GM15510 (cell line): Measurements from ENCODE around the gene GPRC5B.

Experiments
- POLR2A ChIP-seq: IDR thresholded peaks from 3 replicates; pipeline ENCODE4 v1.6.1; 2011; ENCODE audit warnings: borderline replicate concordance; ENCODE audit not compliant: insufficient read length; ENCODE audit errors: extremely low read depth

Gene GPRC5B

GRCh38 chr16:19851476-19851875, 33.2 kb downstream of the GPRC5B start:
- no peak for TF ChIP-seq POLR2A

DNA sequence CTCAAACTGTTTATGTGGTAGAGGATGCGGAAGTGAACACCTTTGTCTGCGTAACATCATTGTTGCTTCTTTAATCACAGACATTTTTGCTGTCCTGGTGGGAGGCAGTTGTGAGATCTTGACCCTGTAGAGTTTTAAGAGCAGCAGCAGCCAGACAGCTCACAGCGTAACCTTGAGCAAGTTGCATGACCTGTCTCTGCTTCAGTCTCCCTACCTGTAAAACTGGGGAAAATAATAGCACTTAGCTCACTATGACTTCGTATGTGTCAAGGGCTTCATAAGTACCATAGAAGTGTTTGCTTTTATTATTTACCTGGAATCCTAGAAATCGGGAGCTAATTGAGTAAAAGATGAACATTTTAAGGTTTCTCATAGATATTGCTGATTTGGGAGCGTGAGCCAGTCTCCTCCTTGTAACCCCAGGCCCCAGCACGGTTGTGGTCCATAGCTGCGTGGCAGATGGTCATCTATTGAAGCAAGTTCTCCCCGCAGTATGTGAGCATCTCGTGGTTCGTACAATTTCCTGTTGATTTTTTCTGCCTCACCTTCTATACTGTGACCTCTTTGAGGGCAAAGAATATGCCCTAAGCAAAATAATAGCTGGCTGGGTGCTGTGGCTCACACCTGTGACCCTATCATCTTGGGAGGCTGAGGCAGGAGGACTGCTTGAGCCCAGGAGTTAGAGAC, 34.4 kb downstream of the GPRC5B start:
- TF ChIP-seq POLR2A, result no peak

DNA sequence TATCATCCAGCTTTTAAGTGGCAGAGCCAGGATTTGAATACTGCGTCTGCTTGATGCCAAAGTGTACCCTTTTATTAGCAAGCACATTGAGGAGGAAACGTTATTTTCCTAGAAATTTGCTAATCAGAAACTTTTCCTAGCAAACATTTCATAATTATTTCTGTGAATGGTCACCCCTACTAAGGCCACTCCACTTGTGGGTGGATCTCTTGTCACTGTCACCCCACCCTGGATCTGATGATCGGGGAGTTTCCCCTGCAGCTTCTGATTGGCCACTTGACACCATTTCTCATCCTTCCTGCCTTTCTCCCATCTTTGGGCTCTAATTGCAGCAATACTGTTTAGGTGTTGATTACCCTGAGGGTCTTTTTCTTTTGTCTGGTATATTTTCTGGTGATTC, 35.9 kb downstream of the GPRC5B start:
- no peak for TF ChIP-seq POLR2A

GRCh38 chr16:19846436-19846835, 38.2 kb downstream of the GPRC5B start:
- no peak for TF ChIP-seq POLR2A

- TF ChIP-seq POLR2A, result no peak
Measured at GRCh38 chr16:19844945-19845641, 39.6 kb downstream of the GPRC5B start.

DNA sequence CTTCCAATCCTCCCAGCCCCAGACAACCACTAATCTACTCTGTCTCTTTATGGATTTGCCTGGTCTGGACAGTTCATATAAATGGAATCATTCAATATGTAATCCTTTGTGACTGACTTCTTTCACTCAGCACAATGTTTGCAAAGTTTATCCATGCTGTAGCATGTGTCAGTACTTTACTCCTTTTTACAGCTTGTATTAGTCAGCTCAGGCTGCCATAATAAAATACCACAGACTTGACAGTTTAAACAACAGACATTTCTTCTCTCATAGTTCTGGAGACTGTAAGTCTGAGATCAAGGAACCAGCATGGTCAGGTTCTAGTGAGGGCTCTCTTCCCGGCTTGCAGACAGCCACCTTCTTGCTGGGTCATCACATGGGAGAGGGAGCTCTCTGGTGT, 41.3 kb downstream of the GPRC5B start:
- TF ChIP-seq POLR2A, result no peak

DNA sequence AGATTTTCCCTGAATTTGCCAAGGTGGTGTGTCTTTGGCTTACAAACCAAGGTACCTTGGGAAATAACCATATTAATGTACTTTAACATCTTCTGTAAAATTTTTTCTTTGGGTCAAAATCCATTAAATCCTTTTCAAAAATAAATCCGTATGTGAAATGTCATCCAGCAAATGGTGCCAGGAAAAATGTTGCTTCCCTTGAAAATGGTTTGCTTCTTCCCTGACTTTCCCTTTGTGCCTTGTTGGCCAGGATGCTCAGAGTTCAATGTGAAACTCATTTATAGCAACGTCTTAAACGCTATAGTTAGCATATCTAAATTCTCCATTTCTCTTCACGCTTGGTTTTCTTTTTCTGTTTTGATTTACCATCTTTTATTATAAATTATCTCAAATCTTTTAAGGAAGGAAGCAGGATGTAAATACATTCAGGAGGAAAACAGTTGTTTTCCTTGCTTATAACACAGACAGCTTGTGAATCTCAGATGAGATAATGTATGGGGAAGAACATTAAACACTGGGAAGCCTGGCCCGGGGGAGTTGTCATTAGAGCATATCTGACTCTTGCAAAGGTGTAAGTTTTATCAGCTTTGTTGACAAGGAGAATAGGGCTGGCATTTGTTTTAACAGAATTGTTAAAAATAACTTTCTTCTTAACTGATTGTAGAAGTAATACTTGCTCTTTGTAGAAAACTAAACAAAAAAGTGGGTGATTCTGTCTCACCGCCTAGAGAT, 42.1 kb downstream of the GPRC5B start:
- TF ChIP-seq POLR2A, result no peak

GRCh38 chr16:19841184-19841583, 43.5 kb downstream of the GPRC5B start:
- TF ChIP-seq POLR2A, result no peak

DNA sequence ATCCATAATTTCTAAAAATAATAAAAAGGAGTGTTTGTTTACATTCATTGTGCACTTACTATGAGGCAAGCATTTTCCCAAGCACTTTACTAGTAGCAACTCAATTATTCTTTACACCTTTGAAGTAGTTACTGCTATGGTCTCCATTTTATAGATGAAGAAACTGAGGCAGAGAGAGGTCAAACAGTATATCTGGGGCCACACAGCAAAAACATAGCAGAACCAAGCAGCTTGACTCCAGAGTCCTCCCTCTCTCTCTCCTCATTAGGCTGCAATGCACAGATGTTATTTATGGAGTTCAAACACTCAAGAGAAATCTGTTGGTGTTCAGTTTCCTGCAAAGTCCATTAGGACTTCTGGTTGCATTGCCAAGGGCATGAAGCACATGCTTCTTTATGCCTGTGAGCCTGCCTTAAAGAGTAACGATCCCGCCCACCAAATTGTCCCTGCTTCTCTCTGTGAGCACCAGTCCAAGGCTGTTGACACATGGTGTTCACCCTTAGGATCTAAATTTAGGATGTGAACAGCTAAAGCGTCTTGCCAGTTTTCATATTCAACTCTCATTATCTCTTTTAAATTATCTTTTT, 44.0 kb downstream of the GPRC5B start:
- no peak for TF ChIP-seq POLR2A

- no peak for TF ChIP-seq POLR2A
Measured at GRCh38 chr16:19837984-19838707, 46.5 kb downstream of the GPRC5B start.

- no peak for TF ChIP-seq POLR2A
Measured at GRCh38 chr16:19837331-19837980, 47.2 kb downstream of the GPRC5B start.

DNA sequence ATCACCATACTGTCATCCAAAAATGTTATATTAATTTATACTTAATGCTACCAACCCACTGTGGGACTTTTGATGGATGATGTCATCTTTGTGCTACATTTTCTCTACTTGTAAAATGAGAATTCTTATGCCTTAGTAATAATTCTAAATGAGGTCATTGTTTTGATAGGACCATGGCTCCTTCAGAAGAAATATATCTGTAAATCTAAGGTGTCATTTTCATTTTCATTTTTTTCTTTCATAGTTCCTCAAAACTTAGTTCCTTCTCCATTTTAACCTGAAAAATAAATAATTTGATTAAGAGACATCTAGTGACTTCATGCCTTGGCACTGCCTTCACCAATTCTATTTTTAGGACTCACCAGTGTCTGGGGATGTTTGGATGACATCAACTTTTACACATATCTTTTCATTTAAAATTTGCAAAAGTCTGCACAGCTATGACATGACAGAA, 48.7 kb downstream of the GPRC5B start:
- TF ChIP-seq POLR2A, result no peak

DNA sequence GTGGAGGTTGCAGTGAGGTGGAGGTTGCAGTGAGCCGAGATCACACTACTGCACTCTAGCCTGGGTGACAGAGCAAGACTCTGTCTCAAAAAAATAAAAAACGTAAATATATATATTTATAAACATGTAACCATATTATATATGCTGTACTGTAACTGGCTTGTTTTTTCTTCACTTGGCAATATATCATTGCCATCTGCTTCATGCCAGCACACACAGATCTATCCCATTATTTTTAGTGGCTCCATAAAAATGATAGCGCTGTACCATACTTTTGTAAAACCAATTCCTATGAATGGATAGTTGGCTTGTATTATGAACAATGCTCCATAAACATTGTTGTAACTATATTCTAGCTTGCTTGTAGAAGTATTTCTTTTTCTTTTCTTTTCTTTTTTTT, 49.5 kb downstream of the GPRC5B start:
- TF ChIP-seq POLR2A, result no peak

- no peak for TF ChIP-seq POLR2A
Measured at GRCh38 chr16:19833581-19833980, 51.1 kb downstream of the GPRC5B start.
